Measurements from ENCODE around the gene DAP.

- no peak for TF ChIP-seq CTCF (IDR thresholded peaks at IDR 0.05)
- no peak for TF ChIP-seq REST (IDR thresholded peaks at IDR 0.05; ENCODE audit: insufficient read depth in 1 of 2, low read depth in 2 of 2, low read length in 1 of 2)
- no peak for TF ChIP-seq POLR2AphosphoS5 (IDR thresholded peaks at IDR 0.05; ENCODE audit: low read depth, low read length)
Measured at GRCh38 chr5:10756549-10756948, 4.5 kb downstream of the DAP start.
